Neural crest cell (in vitro differentiated cells): ENCODE data around the gene PTCHD1. TPM values are rescaled to one million over a fixed set of nuclear protein-coding genes. Genes with fewer than 3 reads are reported as not detected.

Experiments used
- DNase-seq: peaks from one replicate; pipeline ENCODE4 v3.0.0; 2021; ENCODE audit warnings: low read depth, mixed read lengths, low spot score
- H3K27ac Mint-ChIP-seq: one replicate; pipeline ENCODE4 v1.8.0; 2021; ENCODE audit warnings: mild to moderate bottlenecking, mixed read lengths; ENCODE audit not compliant: unreplicated experiment
- H3K27me3 Mint-ChIP-seq: 2 replicates; pipeline ENCODE4 v1.8.0; 2021; ENCODE audit warnings: low read depth, mild to moderate bottlenecking, mixed read lengths
- H3K36me3 Mint-ChIP-seq: 2 replicates; pipeline ENCODE4 v1.8.0; 2021; ENCODE audit warnings: low read depth, mild to moderate bottlenecking, mixed read lengths
- H3K4me1 Mint-ChIP-seq: 2 replicates; pipeline ENCODE4 v1.8.0; 2021; ENCODE audit warnings: mixed read lengths
- H3K4me3 Mint-ChIP-seq: one replicate; pipeline ENCODE4 v1.8.0; 2021; ENCODE audit warnings: mild to moderate bottlenecking, mixed read lengths
- H3K9me3 Mint-ChIP-seq: 2 replicates; pipeline ENCODE4 v1.8.0; 2021; ENCODE audit warnings: mixed read lengths
- CTCF ChIP-seq: fragments of 200-600 bp; sonication (generic); conservative IDR thresholded peaks from 2 replicates; pipeline ENCODE4 v1.5.0; 2021; ENCODE audit warnings: antibody characterized with exemption, mild to moderate bottlenecking
- long read RNA-seq: library from polyadenylated mRNA; unstranded; transcript quantifications from one replicate; pipeline ENCODE4 v2.0.0, GENCODE V29; 2020
- total RNA-seq: library from RNA; stranded (reverse); gene quantifications from 2 replicates; pipeline ENCODE4 v1.2.1, GENCODE V29; 2021

Gene PTCHD1
- total RNA-seq: 0.23 and 0.32 TPM in 2 replicates
- long read RNA-seq: 0 reads

GRCh38 chrX:23334848-23335599, at the start of gene PTCHD1:
TSS of gene PTCHD1 (plus strand) at chrX:23334849. CDS start at chrX:23334876, 27 bp downstream.
- peak within 1 kb of the TSS; percentile 87 for H3K4me3 Mint-ChIP-seq
- TF ChIP-seq CTCF: no peak
- H3K27me3 Mint-ChIP-seq: peaks cover 96% of the 10 kb centered on the region
- no peaks in the 10 kb centered on the region for H3K9me3 Mint-ChIP-seq
- DNase-seq: peak; percentile 7
- peaks cover 12% of the 10 kb centered on the region for H3K4me1 Mint-ChIP-seq
- no peak within 1 kb of the TSS for H3K27ac Mint-ChIP-seq
- no peaks in the 10 kb centered on the region for H3K36me3 Mint-ChIP-seq

DNA sequence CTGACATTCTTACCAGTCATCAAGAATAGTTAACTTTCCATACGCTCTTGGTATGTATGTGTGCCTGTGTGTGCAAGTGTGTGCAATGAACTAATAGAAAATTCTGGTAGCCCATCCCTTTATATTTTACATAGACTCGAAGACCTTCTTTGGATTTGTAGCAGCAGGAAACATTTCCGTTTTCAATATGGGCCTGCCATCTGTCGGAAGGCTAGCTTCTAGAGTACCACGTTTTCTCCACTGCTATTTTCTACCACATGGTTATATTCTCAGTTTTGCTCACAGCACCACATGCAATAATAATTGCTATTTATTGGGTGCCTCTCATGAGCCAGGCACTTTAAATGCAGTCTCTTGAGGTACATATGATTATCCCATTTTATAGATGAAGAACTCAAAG, 47.9 kb upstream of the PTCHD1 start:
- no peak for TF ChIP-seq CTCF
- Mint-ChIP-seq H3K4me1 (no peaks in the 10 kb centered on the region), H3K27me3 (no peaks in the 10 kb centered on the region), H3K27ac (no peak overlapping the region), H3K9me3 (no peaks in the 10 kb centered on the region), H3K4me3 (no peak overlapping the region), H3K36me3 (no peaks in the 10 kb centered on the region)
- DNase-seq: no peak

GRCh38 chrX:23287191-23287725, 47.4 kb upstream of the PTCHD1 start:
- no peak for TF ChIP-seq CTCF
- H3K4me3 Mint-ChIP-seq: no peak overlapping the region
- H3K4me1 Mint-ChIP-seq: peaks cover 3% of the 10 kb centered on the region
- DNase-seq: no peak
- no peak overlapping the region for H3K27ac Mint-ChIP-seq
- H3K36me3 Mint-ChIP-seq: no peaks in the 10 kb centered on the region
- no peaks in the 10 kb centered on the region for H3K9me3 Mint-ChIP-seq
- no peaks in the 10 kb centered on the region for H3K27me3 Mint-ChIP-seq

- Mint-ChIP-seq H3K27ac (peak overlapping the region; percentile 57), H3K36me3 (no peaks in the 10 kb centered on the region), H3K4me1 (peaks cover 16% of the 10 kb centered on the region), H3K9me3 (no peaks in the 10 kb centered on the region), H3K27me3 (no peaks in the 10 kb centered on the region), H3K4me3 (peak overlapping the region; percentile 7)
- no peak for DNase-seq
- TF ChIP-seq CTCF: no peak
These were observed 42.2 kb upstream of the PTCHD1 start for GRCh38 chrX:23292354-23292987.

- Mint-ChIP-seq H3K4me3 (peak overlapping the region; percentile 7), H3K4me1 (peaks cover 17% of the 10 kb centered on the region), H3K9me3 (no peaks in the 10 kb centered on the region), H3K36me3 (no peaks in the 10 kb centered on the region), H3K27ac (peak overlapping the region; percentile 57), H3K27me3 (no peaks in the 10 kb centered on the region)
- no peak for TF ChIP-seq CTCF
- no peak for DNase-seq
These were observed 41.5 kb upstream of the PTCHD1 start for GRCh38 chrX:23292988-23293651.
